ENCODE measurements around the gene TBC1D4.

TBC1D4 gene

GRCh38 chr13:75482070-75482819 lies at the start of gene TBC1D4:
TBC1D4 (minus strand) TSS chr13:75482169; CDS start chr13:75481767, 402 bp downstream.
- DNase-seq, result peak; percentile 71 to 85

GRCh38 chr13:75530549-75530961 lies 48.6 kb upstream of the TBC1D4 start:
- no peak for DNase-seq

GRCh38 chr13:75521956-75522355 lies 40.0 kb upstream of the TBC1D4 start:
- DNase-seq, result no peak

GRCh38 chr13:75518439-75519088 lies 36.6 kb upstream of the TBC1D4 start:
- no peak for DNase-seq

- DNase-seq, result no peak
Observed at GRCh38 chr13:75514080-75514995, 32.4 kb upstream of the TBC1D4 start.

GRCh38 chr13:75513271-75513670 lies 31.3 kb upstream of the TBC1D4 start:
- DNase-seq, result no peak

- DNase-seq, result no peak
Observed at GRCh38 chr13:75512253-75512652, 30.3 kb upstream of the TBC1D4 start.

- DNase-seq, result no peak
Observed at GRCh38 chr13:75511051-75511625, 29.2 kb upstream of the TBC1D4 start.

- no peak for DNase-seq
Observed at GRCh38 chr13:75508002-75508548, 26.1 kb upstream of the TBC1D4 start.

DNA sequence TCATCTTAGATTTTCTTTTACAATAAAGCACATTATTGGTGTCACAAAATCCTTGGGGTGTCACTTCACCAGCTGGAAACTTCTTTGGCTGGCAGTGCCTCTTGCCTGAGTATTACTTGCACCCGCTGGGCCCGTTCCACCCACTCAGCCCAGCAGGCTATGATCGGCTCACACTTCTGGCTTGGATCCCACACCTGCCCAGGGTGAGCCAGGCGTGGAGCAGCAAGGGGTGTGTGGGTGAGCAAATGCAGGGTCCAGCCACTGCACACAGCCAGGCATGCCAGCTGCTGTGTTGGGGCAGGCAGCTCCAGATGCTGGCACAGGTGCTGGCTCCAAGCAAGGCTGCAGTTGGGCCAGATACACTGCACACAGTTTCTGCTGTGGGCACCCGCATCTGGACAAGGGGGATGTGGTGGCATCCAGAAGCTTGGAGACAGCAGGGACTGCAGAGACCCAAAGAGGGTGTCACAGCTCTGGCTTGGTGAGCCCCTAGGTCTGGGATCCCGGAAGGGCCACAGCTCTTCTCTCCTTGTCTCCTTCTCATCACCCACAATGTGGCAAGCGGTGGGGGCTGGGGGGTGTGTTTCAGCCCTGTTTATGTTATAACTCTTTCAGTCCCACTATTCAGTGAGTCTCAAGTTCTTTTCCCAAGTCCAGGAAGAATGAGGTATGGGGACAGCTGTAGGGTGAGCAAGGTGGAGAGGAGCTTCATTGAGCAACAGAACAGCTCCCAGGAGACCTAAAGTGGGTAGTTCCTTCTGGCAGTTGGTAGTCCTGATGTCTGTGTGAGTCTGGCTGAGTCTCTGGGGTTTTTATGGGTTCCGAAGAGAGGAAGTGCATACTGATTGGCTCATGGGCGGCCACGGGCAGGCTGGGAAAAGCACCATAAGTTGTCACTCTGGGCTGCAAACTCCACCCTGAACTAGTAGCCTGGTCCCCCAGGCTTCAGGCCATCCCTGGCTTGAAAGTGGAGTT lies 25.3 kb upstream of the TBC1D4 start:
- no peak for DNase-seq

- DNase-seq, result no peak
Observed at GRCh38 chr13:75506018-75506417, 24.0 kb upstream of the TBC1D4 start.

DNA sequence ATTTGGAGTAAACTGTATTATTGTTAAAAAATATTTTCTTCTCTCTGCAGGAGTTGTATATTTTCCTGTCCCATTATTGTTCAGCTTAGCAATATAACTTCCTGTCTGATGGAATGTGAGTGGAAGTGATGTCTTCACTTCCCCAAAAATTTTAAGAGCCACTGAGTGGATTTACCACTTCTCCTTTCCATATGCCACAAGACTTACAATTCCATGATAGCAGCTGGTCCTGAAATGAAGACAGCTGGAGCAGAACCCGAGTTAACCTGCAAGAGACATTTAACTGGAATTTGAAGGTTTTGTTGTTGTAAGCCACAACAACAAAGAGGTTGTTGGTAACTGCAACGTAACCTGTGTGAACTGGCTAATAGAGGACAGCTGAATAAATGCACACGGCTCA lies 23.4 kb upstream of the TBC1D4 start:
- DNase-seq, result no peak

- DNase-seq, result no peak
Observed at GRCh38 chr13:75495938-75496337, 14.0 kb upstream of the TBC1D4 start.

- no peak for DNase-seq
Observed at GRCh38 chr13:75494491-75494890, 12.5 kb upstream of the TBC1D4 start.

GRCh38 chr13:75493156-75493555 lies 11.2 kb upstream of the TBC1D4 start:
- no peak for DNase-seq

- DNase-seq, result no peak
Observed at GRCh38 chr13:75492389-75492788, 10.4 kb upstream of the TBC1D4 start.

GRCh38 chr13:75491376-75491775 lies 9.4 kb upstream of the TBC1D4 start:
- no peak for DNase-seq

GRCh38 chr13:75489502-75490263 lies 7.7 kb upstream of the TBC1D4 start:
- DNase-seq, result no peak

DNA sequence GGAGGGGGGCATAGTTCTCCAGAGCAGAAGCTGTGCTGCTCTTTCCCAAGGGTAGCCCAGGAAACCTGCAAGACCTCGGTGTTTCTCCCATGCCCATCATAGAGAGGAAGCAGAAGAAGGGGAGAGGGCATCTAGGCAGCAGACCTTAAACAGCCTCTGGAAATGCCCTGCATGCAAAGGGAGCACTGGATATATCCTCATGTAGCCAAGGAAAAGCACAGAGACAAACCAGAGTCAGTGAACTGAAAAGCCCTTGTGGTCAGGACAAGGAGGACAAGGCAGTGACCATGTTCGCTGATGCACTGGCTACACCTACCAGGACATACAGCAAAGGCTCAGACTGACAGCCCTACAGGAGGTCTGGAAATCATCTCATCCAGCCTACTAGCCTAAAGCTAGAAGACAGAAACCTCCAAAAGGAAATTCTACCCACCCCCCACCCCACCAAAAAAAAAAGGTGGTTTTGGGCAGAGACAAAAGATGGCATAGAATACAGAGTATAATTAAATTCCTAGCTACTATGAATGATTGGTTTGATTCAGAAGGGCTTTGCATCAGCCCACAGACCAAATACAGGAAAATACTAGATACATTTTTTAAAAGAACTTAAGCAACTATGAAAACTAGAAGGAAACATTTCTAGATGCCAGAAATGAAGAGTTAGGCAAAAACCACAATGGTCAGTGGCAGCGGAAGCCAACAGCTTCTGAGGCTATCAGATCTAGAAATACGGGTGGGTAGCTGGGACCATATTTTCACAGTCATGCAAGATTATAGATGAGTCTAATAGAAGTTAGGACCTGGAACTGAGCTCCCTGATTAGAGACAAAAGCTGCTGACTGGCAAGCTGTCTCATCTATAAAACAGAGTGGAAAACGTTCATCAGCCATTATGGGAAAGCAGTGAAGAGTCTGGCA lies 4.4 kb upstream of the TBC1D4 start:
- no peak for DNase-seq

Data from SW 1271 (cell line).